ENCODE measurements around the gene LTA.

LTA gene

DNA sequence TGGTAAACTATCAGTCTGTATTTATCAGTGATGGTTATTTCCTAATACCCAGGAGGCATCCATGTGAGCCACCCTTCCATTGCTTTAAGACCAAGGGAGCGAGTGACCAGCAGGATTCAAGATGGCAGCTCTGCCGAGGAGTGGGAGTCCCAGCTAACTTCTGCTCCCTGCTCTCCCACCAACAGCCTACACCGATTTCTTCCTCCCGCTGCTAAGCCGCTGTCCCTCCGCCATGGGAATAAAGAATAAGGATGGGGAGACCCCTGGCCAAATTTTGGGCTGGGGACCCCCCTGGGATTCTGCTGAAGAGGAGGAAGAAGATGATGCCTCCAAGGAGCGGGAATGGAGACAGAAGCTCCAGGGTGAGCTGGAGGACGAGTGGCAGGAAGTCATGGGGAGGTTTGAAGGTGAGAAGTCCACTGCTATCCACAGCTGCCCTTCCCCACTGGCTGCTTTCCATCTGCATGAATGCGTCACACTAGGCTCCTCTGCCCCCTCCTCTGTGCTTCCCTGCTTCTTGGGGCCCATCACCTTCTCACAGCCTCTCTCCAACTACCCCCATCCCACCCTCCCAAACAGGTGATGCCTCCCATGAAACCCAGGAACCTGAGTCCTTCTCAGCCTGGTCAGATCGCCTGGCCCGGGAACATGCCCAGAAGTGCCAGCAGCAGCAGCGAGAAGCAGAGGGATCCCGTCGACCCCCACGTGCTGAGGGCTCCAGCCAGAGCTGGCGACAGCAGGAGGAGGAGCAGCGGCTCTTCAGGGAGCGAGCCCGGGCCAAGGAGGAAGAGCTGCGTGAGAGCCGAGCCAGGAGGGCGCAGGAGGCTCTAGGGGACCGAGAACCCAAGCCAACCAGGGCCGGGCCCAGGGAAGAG is 14.4 kb upstream of the LTA start:
- no peak overlapping the region for H3K27ac ChIP-seq (ENCODE audit: low read length)
- no peak overlapping the region for H3K4me3 ChIP-seq (ENCODE audit: low read length)
- peaks cover 2% of the 10 kb centered on the region; the same call in 1 of the 2 replicates for H3K36me3 ChIP-seq (ENCODE audit: control insufficient read depth, insufficient read depth, low read length)
- no peaks in the 10 kb centered on the region for H3K27me3 ChIP-seq (ENCODE audit: control insufficient read depth, insufficient read depth, low read length)
- no CpG with 5 or more reads among the region's 24 CpGs for WGBS (ENCODE audit: insufficient coverage, insufficient read length)
- DNase-seq (ENCODE audit: low read depth, low spot score), result no peak
- no peaks in the 10 kb centered on the region for H3K9me3 ChIP-seq (ENCODE audit: control insufficient read depth, insufficient read depth, low read length)
- no peaks in the 10 kb centered on the region for H3K4me1 ChIP-seq (ENCODE audit: control insufficient read depth, insufficient read depth, low read length)

DNA sequence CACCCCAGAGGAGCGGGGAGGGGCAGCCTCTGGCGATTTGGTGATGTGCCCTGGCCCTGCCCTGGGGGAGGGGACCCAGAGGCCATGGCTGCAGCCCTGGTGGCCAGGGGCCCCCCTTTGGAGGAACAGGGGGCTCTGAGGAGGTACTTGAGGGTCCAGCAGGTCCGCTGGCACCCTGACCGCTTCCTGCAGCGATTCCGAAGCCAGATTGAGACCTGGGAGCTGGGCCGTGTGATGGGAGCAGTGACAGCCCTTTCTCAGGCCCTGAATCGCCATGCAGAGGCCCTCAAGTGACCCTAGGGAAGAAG is 13.8 kb upstream of the LTA start:
- Histone ChIP-seq H3K36me3 (ENCODE audit: control insufficient read depth, insufficient read depth, low read length) (peaks cover 2% of the 10 kb centered on the region; the same call in 1 of the 2 replicates), H3K27me3 (ENCODE audit: control insufficient read depth, insufficient read depth, low read length) (no peaks in the 10 kb centered on the region), H3K4me3 (ENCODE audit: low read length) (no peak overlapping the region), H3K9me3 (ENCODE audit: control insufficient read depth, insufficient read depth, low read length) (no peaks in the 10 kb centered on the region), H3K4me1 (ENCODE audit: control insufficient read depth, insufficient read depth, low read length) (no peaks in the 10 kb centered on the region), H3K27ac (ENCODE audit: low read length) (no peak overlapping the region)
- no peak for DNase-seq (ENCODE audit: low read depth, low spot score)
- no CpG with 5 or more reads among the region's 8 CpGs for WGBS (ENCODE audit: insufficient coverage, insufficient read length)

DNA sequence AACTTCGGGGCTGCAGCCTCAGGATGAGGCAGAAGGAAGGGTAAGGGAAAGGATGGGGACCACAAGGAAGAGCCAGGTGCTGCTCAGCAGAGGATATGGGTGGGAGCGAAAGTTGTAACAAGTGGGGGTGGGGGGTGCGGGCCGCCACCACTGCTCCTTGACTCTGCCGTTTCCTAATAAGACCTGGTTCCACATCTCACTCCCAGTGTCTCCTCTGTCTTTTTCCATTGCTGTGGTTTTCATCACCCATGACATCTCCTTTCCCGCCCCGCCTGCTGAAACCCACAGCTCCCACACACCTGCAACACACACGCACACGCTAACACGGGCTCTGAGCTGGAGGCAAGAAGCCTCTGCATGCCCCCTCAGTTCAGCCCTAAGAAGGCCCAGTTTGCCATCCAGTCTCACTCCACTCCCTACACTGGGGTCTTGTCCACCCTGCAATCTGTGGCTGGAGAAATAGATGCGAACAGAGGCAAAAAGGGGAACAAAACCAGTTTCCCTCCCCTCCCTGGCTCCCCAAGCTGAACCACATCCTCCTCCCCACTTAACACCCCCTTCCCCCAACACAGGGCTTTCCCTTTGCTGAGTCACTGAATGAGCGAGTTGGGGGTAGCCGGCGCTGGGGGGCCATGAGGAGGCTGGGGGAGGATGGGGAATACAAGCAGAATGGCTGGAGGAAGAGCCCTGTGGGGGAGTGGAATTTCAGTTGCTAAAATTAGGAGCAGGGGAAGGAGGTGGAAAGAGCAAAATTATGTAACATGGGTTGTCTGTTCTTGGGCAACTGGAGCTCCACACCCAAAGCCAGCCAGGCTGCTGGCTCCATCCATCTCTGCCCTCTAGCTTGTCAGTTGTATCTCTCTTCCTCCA is 13.2 kb upstream of the LTA start:
- no CpG with 5 or more reads among the region's 14 CpGs for WGBS (ENCODE audit: insufficient coverage, insufficient read length)
- no peaks in the 10 kb centered on the region for H3K9me3 ChIP-seq (ENCODE audit: control insufficient read depth, insufficient read depth, low read length)
- H3K4me3 ChIP-seq (ENCODE audit: low read length), result no peak overlapping the region
- peaks cover 2% of the 10 kb centered on the region; the same call in 1 of the 2 replicates for H3K36me3 ChIP-seq (ENCODE audit: control insufficient read depth, insufficient read depth, low read length)
- no peak overlapping the region for H3K27ac ChIP-seq (ENCODE audit: low read length)
- no peaks in the 10 kb centered on the region for H3K27me3 ChIP-seq (ENCODE audit: control insufficient read depth, insufficient read depth, low read length)
- H3K4me1 ChIP-seq (ENCODE audit: control insufficient read depth, insufficient read depth, low read length), result no peaks in the 10 kb centered on the region
- no peak for DNase-seq (ENCODE audit: low read depth, low spot score)

DNA sequence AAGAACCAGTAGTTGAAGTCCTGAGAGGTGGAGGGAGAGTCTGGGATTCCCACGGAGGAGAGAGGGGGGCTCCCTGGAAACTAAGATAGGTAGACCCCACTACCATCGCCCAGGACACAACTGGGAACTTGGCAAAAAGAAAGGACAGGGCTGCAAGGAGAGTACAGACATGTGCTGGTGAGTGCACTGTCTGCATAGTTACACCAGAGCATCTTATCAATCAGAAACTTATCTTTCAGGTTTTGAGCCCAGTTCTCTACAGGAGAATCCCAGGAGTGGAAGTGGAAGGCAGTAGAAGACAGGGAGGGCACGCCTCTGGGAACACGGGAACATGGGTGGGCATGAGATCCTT is 12.5 kb upstream of the LTA start:
- no peak for DNase-seq (ENCODE audit: low read depth, low spot score)
- H3K4me3 ChIP-seq (ENCODE audit: low read length), result no peak overlapping the region
- no CpG with 5 or more reads among the region's 4 CpGs for WGBS (ENCODE audit: insufficient coverage, insufficient read length)
- H3K36me3 ChIP-seq (ENCODE audit: control insufficient read depth, insufficient read depth, low read length), result peaks cover 2% of the 10 kb centered on the region; the same call in 1 of the 2 replicates
- no peaks in the 10 kb centered on the region for H3K27me3 ChIP-seq (ENCODE audit: control insufficient read depth, insufficient read depth, low read length)
- no peak overlapping the region for H3K27ac ChIP-seq (ENCODE audit: low read length)
- no peaks in the 10 kb centered on the region for H3K9me3 ChIP-seq (ENCODE audit: control insufficient read depth, insufficient read depth, low read length)
- H3K4me1 ChIP-seq (ENCODE audit: control insufficient read depth, insufficient read depth, low read length), result no peaks in the 10 kb centered on the region

DNA sequence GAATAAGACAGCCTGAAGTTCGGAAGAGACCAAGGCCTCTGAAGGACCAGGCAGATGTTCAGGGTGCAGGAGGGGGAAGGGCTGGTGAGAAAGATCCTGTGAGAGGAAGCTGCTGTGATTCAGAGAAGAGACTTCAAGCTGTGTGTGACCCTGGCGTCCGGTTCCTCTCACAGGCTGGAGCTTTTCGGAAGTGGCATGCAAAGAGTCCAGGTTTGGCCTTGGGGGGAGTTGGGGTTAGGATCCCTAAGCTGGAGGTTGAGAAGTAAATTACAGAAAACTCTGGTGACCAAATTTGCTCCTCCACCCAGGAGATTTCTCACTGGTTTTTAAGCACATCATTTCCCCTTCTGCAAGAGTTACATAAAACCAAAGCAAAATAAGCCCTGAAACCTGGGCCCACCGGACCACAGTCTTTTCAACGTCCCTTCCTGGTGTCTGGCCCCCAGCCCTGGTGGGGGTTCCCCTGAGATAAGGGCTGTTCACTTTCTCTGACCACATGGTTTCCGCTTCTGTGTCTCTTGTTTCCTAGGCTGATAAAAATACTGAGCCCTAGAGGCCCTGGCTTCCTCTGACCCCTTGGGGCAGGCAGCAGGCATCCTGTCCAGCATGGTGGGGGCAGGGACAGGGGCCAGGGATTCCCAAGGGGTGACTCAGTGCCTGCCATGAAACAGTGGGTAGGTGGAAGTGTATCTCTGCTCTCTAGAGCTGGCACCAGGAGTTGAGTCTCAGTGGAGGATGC is 12.0 kb upstream of the LTA start:
- no peaks in the 10 kb centered on the region for H3K9me3 ChIP-seq (ENCODE audit: control insufficient read depth, insufficient read depth, low read length)
- H3K36me3 ChIP-seq (ENCODE audit: control insufficient read depth, insufficient read depth, low read length), result peaks cover 2% of the 10 kb centered on the region; the same call in 1 of the 2 replicates
- H3K27ac ChIP-seq (ENCODE audit: low read length), result no peak overlapping the region
- WGBS (ENCODE audit: insufficient coverage, insufficient read length), result no CpG with 5 or more reads among the region's 7 CpGs
- no peak overlapping the region for H3K4me3 ChIP-seq (ENCODE audit: low read length)
- no peaks in the 10 kb centered on the region for H3K4me1 ChIP-seq (ENCODE audit: control insufficient read depth, insufficient read depth, low read length)
- H3K27me3 ChIP-seq (ENCODE audit: control insufficient read depth, insufficient read depth, low read length), result no peaks in the 10 kb centered on the region
- DNase-seq (ENCODE audit: low read depth, low spot score), result no peak

DNA sequence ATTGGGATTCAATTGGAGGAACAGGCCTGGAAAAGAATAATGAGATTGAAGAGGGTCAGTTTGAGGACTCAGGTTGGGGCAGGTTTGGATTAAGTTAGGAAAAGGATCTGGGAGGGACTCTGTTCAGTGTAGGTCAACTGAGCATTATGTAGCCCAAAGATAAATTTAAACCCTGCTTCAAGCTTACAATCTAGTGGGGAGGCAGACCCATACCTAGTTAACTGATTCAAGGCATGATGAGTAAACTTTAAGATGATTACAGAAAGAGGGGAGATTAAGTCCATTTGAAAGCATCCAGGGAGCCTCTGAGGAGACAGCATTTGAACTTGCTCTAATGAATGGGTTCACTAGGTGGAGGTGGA is 11.4 kb upstream of the LTA start:
- Histone ChIP-seq H3K27me3 (ENCODE audit: control insufficient read depth, insufficient read depth, low read length) (no peaks in the 10 kb centered on the region), H3K9me3 (ENCODE audit: control insufficient read depth, insufficient read depth, low read length) (no peaks in the 10 kb centered on the region; the same call in 1 of the 2 replicates), H3K4me3 (ENCODE audit: low read length) (no peak overlapping the region), H3K36me3 (ENCODE audit: control insufficient read depth, insufficient read depth, low read length) (peaks cover 2% of the 10 kb centered on the region; the same call in 1 of the 2 replicates), H3K27ac (ENCODE audit: low read length) (no peak overlapping the region), H3K4me1 (ENCODE audit: control insufficient read depth, insufficient read depth, low read length) (no peaks in the 10 kb centered on the region)
- no peak for DNase-seq (ENCODE audit: low read depth, low spot score)

DNA sequence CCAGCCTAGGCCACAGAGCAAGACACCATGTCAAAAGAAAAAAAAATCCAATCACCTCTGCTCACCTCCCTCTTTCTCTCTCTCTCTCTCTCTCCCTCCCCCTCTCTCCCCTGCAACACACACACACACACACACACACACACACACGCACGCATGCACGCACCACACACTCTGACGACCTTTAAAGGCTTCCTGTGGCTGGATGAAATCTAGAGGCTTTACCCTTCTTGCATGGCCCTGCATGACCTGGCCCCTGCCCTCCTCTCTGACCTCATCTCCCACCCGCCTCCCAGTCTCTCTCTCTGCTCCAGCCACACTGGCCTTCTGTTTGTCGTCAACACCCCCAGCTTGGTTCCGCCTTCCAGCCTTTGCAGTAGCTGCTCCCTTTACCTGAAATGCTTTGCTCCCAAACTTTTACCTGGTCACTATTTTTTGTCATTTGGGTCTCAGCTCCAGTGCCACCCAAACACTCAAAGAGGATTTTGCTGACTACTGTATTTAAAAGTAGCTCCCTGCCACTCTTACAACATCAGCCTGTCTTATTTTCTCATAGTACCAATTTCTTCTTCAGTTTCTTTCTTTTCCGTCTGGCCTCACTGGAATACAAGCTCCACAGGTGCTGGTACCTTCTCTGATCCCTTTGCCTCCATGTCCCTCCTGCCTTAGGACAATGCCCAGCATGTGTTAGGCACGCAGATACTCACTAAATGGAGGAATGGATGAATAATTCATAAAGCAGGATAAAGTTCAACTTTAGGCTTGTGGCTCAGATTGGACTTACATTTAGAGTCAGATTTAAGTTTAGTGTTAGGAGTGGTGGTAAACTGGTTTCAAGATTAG is 4.3 kb upstream of the LTA start:
- H3K36me3 ChIP-seq (ENCODE audit: control insufficient read depth, insufficient read depth, low read length), result no peaks in the 10 kb centered on the region
- 0 out of 2 replicates have a peak, but pooled peaks cover 1% of the 10 kb centered on the region for H3K4me1 ChIP-seq (ENCODE audit: control insufficient read depth, insufficient read depth, low read length)
- no CpG with 5 or more reads among the region's 9 CpGs for WGBS (ENCODE audit: insufficient coverage, insufficient read length)
- no peak overlapping the region for H3K4me3 ChIP-seq (ENCODE audit: low read length)
- H3K27me3 ChIP-seq (ENCODE audit: control insufficient read depth, insufficient read depth, low read length), result no peaks in the 10 kb centered on the region
- no peaks in the 10 kb centered on the region; the same call in 1 of the 2 replicates for H3K9me3 ChIP-seq (ENCODE audit: control insufficient read depth, insufficient read depth, low read length)
- H3K27ac ChIP-seq (ENCODE audit: low read length), result no peak overlapping the region
- DNase-seq (ENCODE audit: low read depth, low spot score), result no peak

DNA sequence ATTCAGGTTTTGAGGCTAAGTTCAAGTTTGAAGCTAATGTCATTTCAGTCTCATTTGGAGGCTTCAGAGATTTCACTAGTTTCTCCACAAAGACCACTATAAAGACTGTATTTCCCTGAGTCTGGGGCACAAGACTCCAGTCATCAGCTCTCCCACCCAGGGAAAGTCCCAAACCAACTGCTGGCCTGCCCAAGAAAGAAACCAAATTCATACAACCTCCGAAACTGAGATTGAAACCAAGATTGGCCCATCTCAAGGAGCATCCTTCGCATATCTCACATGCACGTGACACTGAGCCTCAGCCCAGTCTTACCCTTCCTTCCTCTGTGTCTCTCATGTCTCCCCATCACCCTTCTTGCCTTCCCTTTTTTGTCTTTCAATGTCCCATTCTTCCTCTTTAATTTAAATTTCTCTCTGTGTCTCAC is 3.5 kb upstream of the LTA start:
- Histone ChIP-seq H3K27ac (ENCODE audit: low read length) (no peak overlapping the region), H3K4me1 (ENCODE audit: control insufficient read depth, insufficient read depth, low read length) (0 out of 2 replicates have a peak, but pooled peaks cover 1% of the 10 kb centered on the region), H3K4me3 (ENCODE audit: low read length) (no peak overlapping the region), H3K36me3 (ENCODE audit: control insufficient read depth, insufficient read depth, low read length) (no peaks in the 10 kb centered on the region), H3K9me3 (ENCODE audit: control insufficient read depth, insufficient read depth, low read length) (no peaks in the 10 kb centered on the region; the same call in 1 of the 2 replicates), H3K27me3 (ENCODE audit: control insufficient read depth, insufficient read depth, low read length) (no peaks in the 10 kb centered on the region)
- WGBS (ENCODE audit: insufficient coverage, insufficient read length), result no CpG with 5 or more reads among the region's 3 CpGs
- DNase-seq (ENCODE audit: low read depth, low spot score), result no peak

DNA sequence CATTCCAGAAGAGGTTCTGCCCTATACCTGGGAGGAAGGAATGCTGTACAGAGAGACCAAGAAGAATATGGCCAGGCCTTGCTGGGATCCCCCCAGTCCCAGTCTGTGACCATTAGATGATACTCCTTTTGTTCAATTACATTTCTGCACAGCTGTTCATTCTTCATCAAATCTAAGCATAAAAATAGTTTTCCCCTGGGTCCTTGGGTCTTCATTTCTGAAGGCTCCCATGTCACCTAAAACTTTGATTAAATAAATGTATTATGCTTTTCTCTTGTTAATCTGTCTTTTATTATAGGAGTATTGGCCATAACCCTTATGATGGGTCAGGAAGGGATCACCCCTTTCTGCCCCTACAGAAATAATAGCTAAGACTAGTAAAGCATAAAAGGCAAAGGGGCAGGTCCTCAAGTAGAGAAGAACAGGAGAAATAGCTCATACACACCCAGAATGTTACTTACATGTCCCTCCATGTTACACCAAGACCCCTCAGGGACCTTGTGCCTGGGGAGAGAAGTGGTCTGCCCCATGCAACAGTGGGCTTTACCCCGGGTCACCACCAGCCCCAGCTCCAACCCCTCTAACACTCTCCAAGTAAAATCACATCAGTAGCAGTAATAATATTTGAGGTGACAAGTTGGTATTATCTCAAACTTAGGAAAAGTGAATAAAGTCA is 2.1 kb upstream of the LTA start:
- H3K9me3 ChIP-seq (ENCODE audit: control insufficient read depth, insufficient read depth, low read length), result no peaks in the 10 kb centered on the region; the same call in 1 of the 2 replicates
- H3K27me3 ChIP-seq (ENCODE audit: control insufficient read depth, insufficient read depth, low read length), result no peaks in the 10 kb centered on the region
- H3K4me1 ChIP-seq (ENCODE audit: control insufficient read depth, insufficient read depth, low read length), result 0 out of 2 replicates have a peak, but pooled peaks cover 1% of the 10 kb centered on the region
- no peaks in the 10 kb centered on the region for H3K36me3 ChIP-seq (ENCODE audit: control insufficient read depth, insufficient read depth, low read length)
- no CpG with 5 or more reads among the region's 1 CpG for WGBS (ENCODE audit: insufficient coverage, insufficient read length)
- H3K27ac ChIP-seq (ENCODE audit: low read length), result no peak overlapping the region
- DNase-seq (ENCODE audit: low read depth, low spot score), result no peak
- H3K4me3 ChIP-seq (ENCODE audit: low read length), result no peak overlapping the region
